ES-I3 (cell line): ENCODE data around the gene INTS3.

Experiments used
- H3K36me3 ChIP-seq: 2 replicates; pipeline ENCODE4 v1.6.1; 2013; ENCODE audit warnings: mild to moderate bottlenecking, low read length, control low read depth, moderate library complexity; ENCODE audit not compliant: insufficient read depth
- H3K4me1 ChIP-seq: 2 replicates; pipeline ENCODE4 v1.6.1; 2013; ENCODE audit warnings: mild to moderate bottlenecking, control low read depth, low read length; ENCODE audit not compliant: insufficient read depth
- H3K9ac ChIP-seq: 2 replicates; pipeline ENCODE4 v1.6.1; 2013; ENCODE audit warnings: low read depth, mild to moderate bottlenecking, low read length, moderate library complexity
- H3K9me3 ChIP-seq: 2 replicates; pipeline ENCODE4 v1.6.1; 2013; ENCODE audit warnings: mild to moderate bottlenecking, low read length, moderate library complexity; ENCODE audit not compliant: control insufficient read depth, insufficient read depth

INTS3 gene

DNA sequence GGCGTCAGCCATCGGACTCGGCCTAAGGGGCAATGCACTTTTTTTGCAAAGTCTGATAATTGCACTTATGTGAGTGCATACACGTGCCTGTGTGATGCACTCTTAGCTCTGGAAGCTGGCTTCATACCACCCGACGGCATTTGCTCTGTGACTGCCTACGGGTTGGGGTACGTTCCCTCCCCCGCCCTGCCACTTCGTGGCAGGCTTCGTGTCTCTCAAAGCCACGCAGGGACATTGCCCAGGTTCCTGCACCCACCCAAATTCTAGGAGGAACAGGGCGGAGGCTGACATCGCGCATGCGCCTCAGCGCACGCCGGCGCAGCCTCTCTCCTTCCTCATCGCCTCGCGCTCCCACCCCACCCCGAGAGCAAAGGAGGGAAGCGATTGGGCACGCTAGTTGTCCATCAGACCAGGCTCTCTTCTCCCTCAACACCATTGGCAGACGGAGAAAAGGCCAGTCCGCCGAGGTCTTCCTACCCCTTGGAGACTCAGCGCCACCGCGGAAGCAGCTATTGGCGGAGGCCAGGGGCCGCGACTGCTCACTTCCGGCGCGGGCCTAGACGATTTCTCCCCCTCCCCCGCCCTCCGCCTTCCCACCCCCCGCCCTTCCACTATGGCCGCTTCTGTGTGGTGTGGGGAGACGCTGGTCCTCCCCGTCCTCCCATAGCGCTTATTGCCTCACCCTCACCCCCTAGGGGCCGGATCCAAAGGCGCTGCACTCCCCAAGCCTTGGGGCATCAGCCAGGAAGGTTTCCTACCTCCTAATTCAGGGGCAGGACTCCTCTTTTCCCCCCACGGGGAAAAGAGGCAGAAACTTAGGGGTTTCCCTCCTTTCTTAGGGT is at the start of gene INTS3:
Gene INTS3 (plus strand): TSS at position 588 of the 842 bp plus-strand sequence. CDS start 585 bp downstream, outside the sequence.
- Histone ChIP-seq H3K36me3 (no peaks in the 10 kb centered on the region), H3K9ac (peak within 1 kb of the TSS; percentile 100), H3K9me3 (no peaks in the 10 kb centered on the region), H3K4me1 (peaks cover 12% of the 10 kb centered on the region; the same call in 1 of the 2 replicates)

- H3K9ac ChIP-seq = peak within 1 kb of the TSS; percentile 55
- no peaks in the 10 kb centered on the region for H3K36me3 ChIP-seq
- no peaks in the 10 kb centered on the region; the same call in 1 of the 2 replicates for H3K4me1 ChIP-seq
- H3K9me3 ChIP-seq = no peaks in the 10 kb centered on the region
Observed at GRCh38 chr1:153678519-153679336, 49.1 kb upstream of the INTS3 start, which contains the start of gene NPR1. TSS of gene NPR1 (plus strand) at chr1:153678688. CDS start at chr1:153679109, 421 bp downstream.

DNA sequence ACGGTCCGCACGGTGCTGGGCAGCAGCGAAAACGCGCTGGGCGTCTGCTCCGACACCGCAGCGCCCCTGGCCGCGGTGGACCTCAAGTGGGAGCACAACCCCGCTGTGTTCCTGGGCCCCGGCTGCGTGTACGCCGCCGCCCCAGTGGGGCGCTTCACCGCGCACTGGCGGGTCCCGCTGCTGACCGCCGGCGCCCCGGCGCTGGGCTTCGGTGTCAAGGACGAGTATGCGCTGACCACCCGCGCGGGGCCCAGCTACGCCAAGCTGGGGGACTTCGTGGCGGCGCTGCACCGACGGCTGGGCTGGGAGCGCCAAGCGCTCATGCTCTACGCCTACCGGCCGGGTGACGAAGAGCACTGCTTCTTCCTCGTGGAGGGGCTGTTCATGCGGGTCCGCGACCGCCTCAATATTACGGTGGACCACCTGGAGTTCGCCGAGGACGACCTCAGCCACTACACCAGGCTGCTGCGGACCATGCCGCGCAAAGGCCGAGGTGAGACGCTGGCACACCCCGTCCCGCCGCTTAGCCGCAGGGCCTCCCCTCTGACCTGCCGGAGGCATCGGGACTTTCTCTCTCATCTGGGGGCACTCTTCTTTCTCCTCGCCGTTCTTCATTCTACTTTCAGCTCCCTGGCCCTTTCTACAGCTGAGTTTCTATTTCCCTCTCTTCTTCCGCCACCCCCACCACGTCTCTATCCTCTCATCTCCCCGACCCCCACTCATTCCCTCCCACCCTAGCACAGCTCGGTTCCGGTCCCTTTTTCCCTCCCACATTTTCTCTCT is 48.3 kb upstream of the INTS3 start:
- peak overlapping the region; percentile 55 for H3K9ac ChIP-seq

DNA sequence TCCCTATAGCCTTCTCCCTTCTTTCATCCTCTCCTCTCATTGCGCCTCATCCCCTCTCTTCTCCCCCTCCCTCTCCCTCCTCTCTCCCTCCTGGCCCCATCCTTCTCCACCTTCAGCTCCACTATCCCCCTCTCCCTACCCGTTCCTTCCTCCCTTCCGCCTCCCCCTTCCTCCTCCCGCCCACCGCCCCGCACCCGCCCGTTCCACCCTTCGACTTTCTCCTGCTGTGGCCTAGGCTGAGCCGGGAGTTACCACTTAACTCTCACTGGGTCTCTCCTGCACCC is 47.8 kb upstream of the INTS3 start:
- H3K9ac ChIP-seq = peak overlapping the region; percentile 55; the same call in 1 of the 2 replicates
- no peaks in the 10 kb centered on the region for H3K9me3 ChIP-seq
- no peaks in the 10 kb centered on the region for H3K36me3 ChIP-seq
- H3K4me1 ChIP-seq = no peaks in the 10 kb centered on the region; the same call in 1 of the 2 replicates

More for the DNA sequence above, 48.3 kb upstream of the INTS3 start:
- Histone ChIP-seq H3K9me3 (no peaks in the 10 kb centered on the region), H3K36me3 (no peaks in the 10 kb centered on the region), H3K4me1 (no peaks in the 10 kb centered on the region; the same call in 1 of the 2 replicates)

DNA sequence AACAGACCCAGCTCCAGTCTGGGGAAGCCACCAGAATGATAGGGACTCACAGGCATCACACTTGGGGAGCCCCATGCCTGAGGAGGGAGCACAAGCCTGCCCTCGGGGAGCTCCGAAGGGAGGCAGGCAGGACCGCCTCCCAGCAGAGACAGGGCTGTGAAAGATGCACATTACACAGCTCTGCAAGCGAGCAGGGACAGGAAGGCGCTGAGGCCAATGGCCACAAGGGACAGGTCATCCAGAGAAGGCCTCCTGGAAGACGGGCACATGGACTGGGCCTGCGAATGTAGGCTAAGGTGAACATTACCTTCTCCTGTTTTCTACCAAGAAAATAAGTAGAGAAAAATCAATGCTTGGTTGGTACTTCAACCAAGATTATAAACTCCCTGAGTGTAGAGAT is 45.1 kb upstream of the INTS3 start:
- no peaks in the 10 kb centered on the region for H3K36me3 ChIP-seq
- no peaks in the 10 kb centered on the region for H3K9me3 ChIP-seq
- no peak overlapping the region for H3K9ac ChIP-seq
- H3K4me1 ChIP-seq = no peaks in the 10 kb centered on the region; the same call in 1 of the 2 replicates

DNA sequence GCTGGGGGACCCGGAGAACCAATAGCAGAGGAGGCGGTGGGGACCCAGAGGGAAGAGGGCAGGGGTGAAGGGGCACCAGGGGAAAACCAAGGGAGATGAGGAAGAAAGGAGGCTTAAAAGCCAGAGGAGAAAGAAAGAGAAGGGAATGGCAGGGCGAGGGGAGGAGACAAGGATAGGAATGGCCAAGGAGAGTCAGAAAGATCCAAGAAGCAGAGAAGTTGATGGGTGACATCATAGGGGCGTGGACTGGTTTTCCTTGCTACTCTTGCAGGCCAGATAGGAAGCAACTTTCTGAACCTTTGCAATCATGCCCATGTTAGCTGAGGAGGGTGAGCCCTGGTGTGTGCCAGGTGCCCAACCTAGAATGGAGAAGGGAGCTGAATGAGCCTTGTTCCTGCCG is 44.0 kb upstream of the INTS3 start:
- no peaks in the 10 kb centered on the region for H3K36me3 ChIP-seq
- H3K9ac ChIP-seq = no peak overlapping the region
- no peaks in the 10 kb centered on the region for H3K9me3 ChIP-seq
- peaks cover 8% of the 10 kb centered on the region; the same call in 1 of the 2 replicates for H3K4me1 ChIP-seq

DNA sequence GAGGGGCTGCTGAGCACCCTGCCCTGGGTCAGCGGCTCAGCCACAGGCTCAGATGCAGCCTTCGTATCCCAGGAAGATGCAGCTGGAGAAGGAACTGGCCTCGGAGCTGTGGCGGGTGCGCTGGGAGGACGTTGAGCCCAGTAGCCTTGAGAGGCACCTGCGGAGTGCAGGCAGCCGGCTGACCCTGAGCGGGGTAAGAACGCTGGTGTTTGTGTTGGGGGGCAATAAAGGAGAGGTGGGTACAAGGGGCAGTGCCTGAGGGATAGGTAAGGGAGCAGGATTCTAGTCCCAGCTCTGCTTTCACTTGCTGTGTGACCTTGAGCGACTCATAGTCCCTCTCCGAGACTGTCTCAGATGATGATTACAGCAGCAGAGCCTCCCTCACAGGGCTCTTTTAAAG is 43.0 kb upstream of the INTS3 start:
- no peak overlapping the region for H3K9ac ChIP-seq
- H3K4me1 ChIP-seq = peaks cover 8% of the 10 kb centered on the region; the same call in 1 of the 2 replicates
- no peaks in the 10 kb centered on the region for H3K9me3 ChIP-seq
- no peaks in the 10 kb centered on the region for H3K36me3 ChIP-seq

GRCh38 chr1:153685544-153686340 is 42.1 kb upstream of the INTS3 start:
- no peak overlapping the region for H3K9ac ChIP-seq
- no peaks in the 10 kb centered on the region for H3K36me3 ChIP-seq
- peaks cover 8% of the 10 kb centered on the region; the same call in 1 of the 2 replicates for H3K4me1 ChIP-seq
- no peaks in the 10 kb centered on the region for H3K9me3 ChIP-seq

DNA sequence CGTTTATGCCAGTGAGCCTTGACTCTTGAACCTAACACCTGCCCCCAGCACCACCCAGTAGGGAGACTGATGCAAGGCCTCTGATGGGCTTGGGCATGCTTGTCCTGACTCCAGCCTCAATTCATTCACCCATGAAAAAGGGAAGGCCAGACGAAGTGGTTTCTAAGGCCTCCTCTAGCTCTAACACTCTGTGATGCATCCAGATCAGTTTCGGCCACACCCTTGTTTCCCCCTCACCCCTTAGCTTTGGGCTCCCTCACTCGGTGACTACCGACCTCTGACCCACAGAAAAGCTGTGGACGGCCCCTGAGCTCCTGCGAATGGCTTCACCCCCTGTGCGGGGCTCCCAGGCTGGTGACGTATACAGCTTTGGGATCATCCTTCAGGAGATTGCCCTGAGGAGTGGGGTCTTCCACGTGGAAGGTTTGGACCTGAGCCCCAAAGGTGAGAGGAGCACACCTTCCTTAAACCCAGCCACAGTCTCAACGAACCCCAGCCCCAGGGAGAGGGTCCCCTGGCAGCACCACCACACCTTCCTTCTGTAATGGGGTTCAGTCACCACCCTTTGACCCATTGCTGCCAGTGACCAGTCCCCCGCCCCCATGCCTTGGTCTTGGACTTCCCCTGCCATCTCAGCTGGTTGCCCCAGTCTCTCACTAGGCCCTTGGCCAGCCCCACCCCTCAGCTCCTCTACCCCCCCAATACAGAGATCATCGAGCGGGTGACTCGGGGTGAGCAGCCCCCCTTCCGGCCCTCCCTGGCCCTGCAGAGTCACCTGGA is 40.3 kb upstream of the INTS3 start:
- Histone ChIP-seq H3K36me3 (no peaks in the 10 kb centered on the region), H3K9ac (no peak overlapping the region), H3K4me1 (peaks cover 8% of the 10 kb centered on the region; the same call in 1 of the 2 replicates), H3K9me3 (no peaks in the 10 kb centered on the region)

- no peaks in the 10 kb centered on the region for H3K36me3 ChIP-seq
- H3K9me3 ChIP-seq = no peaks in the 10 kb centered on the region
- no peak overlapping the region for H3K9ac ChIP-seq
- H3K4me1 ChIP-seq = peaks cover 8% of the 10 kb centered on the region; the same call in 1 of the 2 replicates
Observed at GRCh38 chr1:153688276-153688675, 39.6 kb upstream of the INTS3 start.

DNA sequence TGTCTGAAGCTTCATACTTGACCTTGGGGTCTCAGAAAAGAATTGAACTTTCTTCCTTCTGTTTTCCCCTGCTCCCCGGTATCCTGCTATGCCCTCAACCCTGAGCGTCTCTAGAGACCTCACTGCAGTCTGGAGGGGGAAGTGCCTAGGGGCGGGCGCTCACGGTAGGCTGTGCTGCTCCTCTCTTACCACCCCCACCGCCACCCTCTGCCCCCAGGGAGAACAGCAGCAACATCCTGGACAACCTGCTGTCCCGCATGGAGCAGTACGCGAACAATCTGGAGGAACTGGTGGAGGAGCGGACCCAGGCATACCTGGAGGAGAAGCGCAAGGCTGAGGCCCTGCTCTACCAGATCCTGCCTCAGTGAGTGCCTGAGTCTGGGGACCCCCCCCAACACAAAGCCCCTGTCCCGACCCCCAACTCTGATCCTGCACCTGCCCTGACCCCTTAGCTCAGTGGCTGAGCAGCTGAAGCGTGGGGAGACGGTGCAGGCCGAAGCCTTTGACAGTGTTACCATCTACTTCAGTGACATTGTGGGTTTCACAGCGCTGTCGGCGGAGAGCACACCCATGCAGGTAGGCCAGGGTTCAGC is 39.0 kb upstream of the INTS3 start:
- Histone ChIP-seq H3K4me1 (peaks cover 8% of the 10 kb centered on the region; the same call in 1 of the 2 replicates), H3K9me3 (no peaks in the 10 kb centered on the region), H3K36me3 (no peaks in the 10 kb centered on the region), H3K9ac (no peak overlapping the region)

DNA sequence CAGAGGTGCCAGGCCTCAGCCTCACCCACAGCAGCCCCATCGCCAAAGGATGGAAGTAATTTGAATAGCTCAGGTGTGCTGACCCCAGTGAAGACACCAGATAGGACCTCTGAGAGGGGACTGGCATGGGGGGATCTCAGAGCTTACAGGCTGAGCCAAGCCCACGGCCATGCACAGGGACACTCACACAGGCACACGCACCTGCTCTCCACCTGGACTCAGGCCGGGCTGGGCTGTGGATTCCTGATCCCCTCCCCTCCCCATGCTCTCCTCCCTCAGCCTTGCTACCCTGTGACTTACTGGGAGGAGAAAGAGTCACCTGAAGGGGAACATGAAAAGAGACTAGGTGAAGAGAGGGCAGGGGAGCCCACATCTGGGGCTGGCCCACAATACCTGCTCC is 34.4 kb upstream of the INTS3 start:
- H3K4me1 ChIP-seq = peaks cover 15% of the 10 kb centered on the region
- no peak overlapping the region for H3K9ac ChIP-seq
- no peaks in the 10 kb centered on the region for H3K36me3 ChIP-seq
- no peaks in the 10 kb centered on the region for H3K9me3 ChIP-seq
